ENCODE results near the gene RNF168.
"Not testable (repeated sequence)": the region's sequence is repeated elsewhere in the genome, so short reads cannot be mapped to it uniquely, and the experiment has no call there.

RNF168 gene

GRCh38 chr3:196423044-196423781, 80.4 kb downstream of the RNF168 start:
- H3K9ac ChIP-seq, result no peak overlapping the region
- H3K4me3 ChIP-seq (ENCODE audit: low read depth, low read length), result no peak overlapping the region
- peaks cover 89% of the 10 kb centered on the region for H3K79me2 ChIP-seq
- no peak overlapping the region for H2AFZ ChIP-seq
- peaks cover 3% of the 10 kb centered on the region for H3K4me1 ChIP-seq
- no peak for TF ChIP-seq CTCF (IDR thresholded peaks at IDR 0.05)
- no peak overlapping the region for H3K27ac ChIP-seq
- no peaks in the 10 kb centered on the region for H3K36me3 ChIP-seq (ENCODE audit: control insufficient read depth, insufficient read depth, low read length)
- no peaks in the 10 kb centered on the region for H3K27me3 ChIP-seq (ENCODE audit: control insufficient read depth, insufficient read depth, low read length)
- H3K4me2 ChIP-seq (ENCODE audit: low read length), result peak overlapping the region; percentile 24
- H3K9me3 ChIP-seq (ENCODE audit: control insufficient read depth, low read length), result no peaks in the 10 kb centered on the region

DNA sequence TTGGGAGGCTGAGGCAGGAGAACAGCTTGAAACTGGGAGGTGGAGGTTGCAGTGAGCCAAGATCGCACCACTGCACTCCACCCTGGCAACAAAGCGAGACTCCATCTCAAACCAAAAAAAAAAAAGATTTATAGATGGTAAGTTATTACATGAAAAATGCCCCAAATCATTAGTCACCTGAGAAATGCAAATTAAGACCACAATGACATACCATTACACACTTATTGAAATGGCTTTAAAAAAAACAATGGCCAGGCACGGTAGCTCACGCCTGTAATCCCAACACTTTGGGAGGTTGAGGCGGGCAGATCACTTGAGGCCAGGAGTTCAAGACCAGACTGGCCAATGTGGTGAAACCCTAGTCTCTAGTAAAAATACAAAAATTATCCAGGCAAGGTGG, 81.9 kb downstream of the RNF168 start:
- not testable (repeated sequence) for H3K27ac ChIP-seq; H2AFZ ChIP-seq; H3K4me1 ChIP-seq; H3K4me2 ChIP-seq (ENCODE audit: low read length); H3K9ac ChIP-seq; H3K36me3 ChIP-seq (ENCODE audit: control insufficient read depth, insufficient read depth, low read length); H3K9me3 ChIP-seq (ENCODE audit: control insufficient read depth, low read length); H3K27me3 ChIP-seq (ENCODE audit: control insufficient read depth, insufficient read depth, low read length); H3K4me3 ChIP-seq (ENCODE audit: low read depth, low read length)
- H3K79me2 ChIP-seq, result peaks cover 84% of the 10 kb centered on the region

- peaks cover 3% of the 10 kb centered on the region for H3K4me1 ChIP-seq
- no peaks in the 10 kb centered on the region for H3K9me3 ChIP-seq (ENCODE audit: control insufficient read depth, low read length)
- H3K4me2 ChIP-seq (ENCODE audit: low read length), result no peak overlapping the region
- no peaks in the 10 kb centered on the region for H3K36me3 ChIP-seq (ENCODE audit: control insufficient read depth, insufficient read depth, low read length)
- H3K27me3 ChIP-seq (ENCODE audit: control insufficient read depth, insufficient read depth, low read length), result no peaks in the 10 kb centered on the region
- no peak overlapping the region for H3K4me3 ChIP-seq (ENCODE audit: low read depth, low read length)
- H3K79me2 ChIP-seq, result peaks cover 77% of the 10 kb centered on the region
- TF ChIP-seq CTCF (IDR thresholded peaks at IDR 0.05), result no peak
- H2AFZ ChIP-seq, result no peak overlapping the region
- no peak overlapping the region for H3K27ac ChIP-seq
- H3K9ac ChIP-seq, result no peak overlapping the region
Measured at GRCh38 chr3:196419386-196419785, 84.2 kb downstream of the RNF168 start.
